ENCODE measurements around the gene C17orf114.

Gene C17orf114

GRCh38 chr17:4846635-4847390, 44.7 kb upstream of the C17orf114 start:
- Histone ChIP-seq H3K9me3 (replicated peaks in 1 of 3) (no peaks in the 10 kb centered on the region), H3K27ac (no peak overlapping the region), H3K4me3 (no peak overlapping the region), H3K36me3 (replicated peaks in 1 of 2) (no peaks in the 10 kb centered on the region), H3K27me3 (no peaks in the 10 kb centered on the region), H3K4me1 (replicated peaks in 1 of 2) (peaks cover 9 to 35% of the 10 kb centered on the region in 2 donors)
- no peak for DNase-seq
- intact Hi-C loops (cut with DNase I), result no loop called here
- TF ChIP-seq CTCF (IDR thresholded peaks at IDR 0.05) (no peak), POLR2A (IDR thresholded peaks at IDR 0.05) (no peak)
- WGBS, 4 donors, result 76 to 89% (median 84%) methylated on average over 11 to 13 of the region's 13 CpGs

GRCh38 chr17:4845118-4845517, 43.0 kb upstream of the C17orf114 start:
- Histone ChIP-seq H3K27ac (peak overlapping the region in 1 of 5 donors; percentile 50), H3K27me3 (no peaks in the 10 kb centered on the region), H3K36me3 (replicated peaks in 1 of 2) (no peaks in the 10 kb centered on the region), H3K4me3 (no peak overlapping the region), H3K4me1 (replicated peaks in 1 of 2) (peaks cover 9 to 26% of the 10 kb centered on the region in 2 donors), H3K9me3 (replicated peaks in 1 of 3) (no peaks in the 10 kb centered on the region)
- intact Hi-C loops (cut with DNase I), result no loop called here
- 70 to 86% (median 83%) methylated on average over 5 of the region's 5 CpGs for WGBS, 4 donors
- no peak for TF ChIP-seq CTCF (IDR thresholded peaks at IDR 0.05)
- TF ChIP-seq POLR2A (IDR thresholded peaks at IDR 0.05), result no peak
- peak in 1 of 7 donors; percentile 41 for DNase-seq

GRCh38 chr17:4843321-4844000, 41.3 kb upstream of the C17orf114 start:
- WGBS, 4 donors, result 64 to 83% (median 81%) methylated on average over 9 of the region's 9 CpGs
- Histone ChIP-seq H3K4me1 (replicated peaks in 1 of 2) (peaks cover 18 to 30% of the 10 kb centered on the region in 2 donors), H3K27ac (peak overlapping the region in 1 of 5 donors; percentile 14), H3K4me3 (no peak overlapping the region), H3K36me3 (replicated peaks in 1 of 2) (no peaks in the 10 kb centered on the region), H3K27me3 (no peaks in the 10 kb centered on the region), H3K9me3 (replicated peaks in 1 of 3) (no peaks in the 10 kb centered on the region)
- intact Hi-C loops (cut with DNase I), result no loop called here
- no peak for DNase-seq
- TF ChIP-seq POLR2A (IDR thresholded peaks at IDR 0.05) (no peak), CTCF (IDR thresholded peaks at IDR 0.05) (no peak)

- no peak for DNase-seq
- H3K4me1 ChIP-seq (replicated peaks in 1 of 2), result peaks cover 29 to 36% of the 10 kb centered on the region in 2 donors
- TF ChIP-seq POLR2A (IDR thresholded peaks at IDR 0.05) (no peak), CTCF (IDR thresholded peaks at IDR 0.05) (no peak)
- no peaks in the 10 kb centered on the region for H3K27me3 ChIP-seq
- H3K36me3 ChIP-seq (replicated peaks in 1 of 2), result no peaks in the 10 kb centered on the region
- intact Hi-C loops (cut with DNase I), result no loop called here
- no peak overlapping the region for H3K4me3 ChIP-seq
- no peaks in the 10 kb centered on the region for H3K9me3 ChIP-seq (replicated peaks in 1 of 3)
- H3K27ac ChIP-seq, result no peak overlapping the region
- 90 to 100% (median 98%) methylated on average over 3 of the region's 3 CpGs for WGBS, 4 donors
These were observed 40.2 kb upstream of the C17orf114 start for GRCh38 chr17:4842376-4842775.
